ENCODE data around the gene FABP6.

DNA sequence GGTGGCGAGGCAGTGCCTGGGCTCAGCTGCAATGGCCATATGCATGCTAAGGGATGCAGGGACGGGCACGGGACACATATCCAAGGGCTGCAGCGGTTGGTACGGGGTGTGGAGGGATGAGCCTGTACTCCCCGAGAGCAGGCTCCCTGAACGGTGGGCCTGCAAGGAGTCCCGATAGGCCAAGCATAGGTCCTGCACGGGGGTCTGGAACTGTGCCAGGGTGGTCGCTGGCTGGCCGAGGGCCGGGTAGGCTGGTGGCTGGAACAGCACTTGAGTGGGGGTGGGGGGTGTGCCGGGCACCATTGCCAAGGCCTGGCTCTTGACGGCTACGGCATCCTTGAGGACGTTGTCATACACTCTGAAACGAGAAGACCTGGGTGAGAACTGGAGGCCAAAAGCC lies 24.1 kb downstream of the FABP6 start:
- TF ChIP-seq POLR2A (conservative IDR thresholded peaks at IDR 0.05): no peak
- TF ChIP-seq ZNF507 (tag; conservative IDR thresholded peaks at IDR 0.05): no peak
- TF ChIP-seq, protein P1, sequence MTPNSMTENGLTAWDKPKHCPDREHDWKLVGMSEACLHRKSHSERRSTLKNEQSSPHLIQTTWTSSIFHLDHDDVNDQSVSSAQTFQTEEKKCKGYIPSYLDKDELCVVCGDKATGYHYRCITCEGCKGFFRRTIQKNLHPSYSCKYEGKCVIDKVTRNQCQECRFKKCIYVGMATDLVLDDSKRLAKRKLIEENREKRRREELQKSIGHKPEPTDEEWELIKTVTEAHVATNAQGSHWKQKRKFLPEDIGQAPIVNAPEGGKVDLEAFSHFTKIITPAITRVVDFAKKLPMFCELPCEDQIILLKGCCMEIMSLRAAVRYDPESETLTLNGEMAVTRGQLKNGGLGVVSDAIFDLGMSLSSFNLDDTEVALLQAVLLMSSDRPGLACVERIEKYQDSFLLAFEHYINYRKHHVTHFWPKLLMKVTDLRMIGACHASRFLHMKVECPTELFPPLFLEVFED (CRISPR knock-in tag; conservative IDR thresholded peaks at IDR 0.05): no peak
- TF ChIP-seq NCOA6 (IDR thresholded peaks at IDR 0.05): no peak
- TF ChIP-seq SMC3 (conservative IDR thresholded peaks at IDR 0.05; ENCODE audit: insufficient read depth, low read depth, low read length): no peak
- TF ChIP-seq ZNF12 (CRISPR knock-in tag; IDR thresholded peaks at IDR 0.05): no peak

Measured in K562 (cell line).